ENCODE data around the gene PLEKHG4B.
"Not testable (repeated sequence)": the region's sequence is repeated elsewhere in the genome, so short reads cannot be mapped to it uniquely, and the experiment has no call there.

PLEKHG4B gene

DNA sequence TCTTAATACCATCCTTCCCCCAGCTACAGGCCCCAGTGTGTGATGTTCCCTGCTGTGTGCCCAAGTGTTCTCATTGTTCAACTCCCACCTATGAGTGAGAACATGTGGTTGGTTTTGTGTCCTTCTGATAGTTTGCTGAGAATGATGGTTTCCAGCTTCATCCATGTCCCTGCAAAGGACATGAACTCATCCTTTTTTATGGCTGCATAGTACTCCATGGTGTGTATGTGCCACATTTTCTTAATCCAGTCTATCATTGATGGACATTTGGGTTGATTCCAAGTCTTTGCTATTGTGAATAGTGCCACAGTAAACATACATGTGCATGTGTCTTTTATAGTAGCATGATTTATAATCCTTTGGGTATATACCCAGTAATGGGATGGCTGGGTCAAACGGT is 31.7 kb upstream of the PLEKHG4B start:
- peaks cover 64% of the 10 kb centered on the region for H3K27me3 Mint-ChIP-seq
- H3K9me3 Mint-ChIP-seq; DNase-seq; H3K36me3 Mint-ChIP-seq (ENCODE audit: low read depth); H3K4me3 Mint-ChIP-seq; H3K27ac Mint-ChIP-seq; H3K4me1 Mint-ChIP-seq (ENCODE audit: low read depth): not testable (repeated sequence)

DNA sequence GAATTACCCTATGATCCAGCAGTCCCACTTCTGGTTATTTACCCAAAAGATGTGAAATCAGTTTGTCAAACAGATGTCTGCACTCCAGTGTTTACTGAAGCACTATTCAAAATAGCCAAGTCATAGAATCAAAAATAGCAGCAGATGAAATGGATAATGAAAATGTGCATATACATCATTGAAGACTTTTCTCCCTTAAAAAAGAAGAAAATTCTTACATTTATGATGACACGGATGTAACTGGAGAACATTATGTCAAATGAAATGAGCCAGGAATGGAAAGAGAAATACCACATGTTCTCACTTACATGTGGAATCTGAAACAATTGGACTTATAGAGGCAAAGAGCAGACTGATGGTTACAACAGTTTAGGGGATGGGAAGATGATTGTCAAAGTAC is 21.5 kb upstream of the PLEKHG4B start:
- Mint-ChIP-seq H3K27ac (no peak overlapping the region), H3K4me3 (no peak overlapping the region), H3K9me3 (peaks cover 6% of the 10 kb centered on the region), H3K27me3 (peaks cover 42% of the 10 kb centered on the region), H3K4me1 (ENCODE audit: low read depth) (no peaks in the 10 kb centered on the region), H3K36me3 (ENCODE audit: low read depth) (no peaks in the 10 kb centered on the region)
- no peak for DNase-seq

- not testable (repeated sequence) for H3K9me3 Mint-ChIP-seq; H3K4me3 Mint-ChIP-seq; H3K36me3 Mint-ChIP-seq (ENCODE audit: low read depth); H3K4me1 Mint-ChIP-seq (ENCODE audit: low read depth); DNase-seq; H3K27ac Mint-ChIP-seq
- H3K27me3 Mint-ChIP-seq, result peaks cover 25% of the 10 kb centered on the region
Observed at GRCh38 chr5:72316-73180, 19.4 kb upstream of the PLEKHG4B start.

- H3K4me1 Mint-ChIP-seq (ENCODE audit: low read depth); H3K27ac Mint-ChIP-seq; H3K36me3 Mint-ChIP-seq (ENCODE audit: low read depth); H3K4me3 Mint-ChIP-seq; H3K9me3 Mint-ChIP-seq; DNase-seq: not testable (repeated sequence)
- peaks cover 20% of the 10 kb centered on the region for H3K27me3 Mint-ChIP-seq
Observed at GRCh38 chr5:73181-73447, 18.9 kb upstream of the PLEKHG4B start.

- no peak overlapping the region for H3K27ac Mint-ChIP-seq
- DNase-seq, result no peak
- no peaks in the 10 kb centered on the region for H3K36me3 Mint-ChIP-seq (ENCODE audit: low read depth)
- no peaks in the 10 kb centered on the region for H3K9me3 Mint-ChIP-seq
- H3K4me1 Mint-ChIP-seq (ENCODE audit: low read depth), result no peaks in the 10 kb centered on the region
- H3K4me3 Mint-ChIP-seq, result no peak overlapping the region
- H3K27me3 Mint-ChIP-seq, result peaks cover 13% of the 10 kb centered on the region
Observed at GRCh38 chr5:73768-74502, 18.0 kb upstream of the PLEKHG4B start.

GRCh38 chr5:74503-75109 is 17.4 kb upstream of the PLEKHG4B start:
- no peaks in the 10 kb centered on the region for H3K36me3 Mint-ChIP-seq (ENCODE audit: low read depth)
- DNase-seq, result no peak
- H3K27ac Mint-ChIP-seq, result no peak overlapping the region
- H3K27me3 Mint-ChIP-seq, result peaks cover 7% of the 10 kb centered on the region
- no peak overlapping the region for H3K4me3 Mint-ChIP-seq
- H3K9me3 Mint-ChIP-seq, result no peaks in the 10 kb centered on the region
- H3K4me1 Mint-ChIP-seq (ENCODE audit: low read depth), result no peaks in the 10 kb centered on the region

DNA sequence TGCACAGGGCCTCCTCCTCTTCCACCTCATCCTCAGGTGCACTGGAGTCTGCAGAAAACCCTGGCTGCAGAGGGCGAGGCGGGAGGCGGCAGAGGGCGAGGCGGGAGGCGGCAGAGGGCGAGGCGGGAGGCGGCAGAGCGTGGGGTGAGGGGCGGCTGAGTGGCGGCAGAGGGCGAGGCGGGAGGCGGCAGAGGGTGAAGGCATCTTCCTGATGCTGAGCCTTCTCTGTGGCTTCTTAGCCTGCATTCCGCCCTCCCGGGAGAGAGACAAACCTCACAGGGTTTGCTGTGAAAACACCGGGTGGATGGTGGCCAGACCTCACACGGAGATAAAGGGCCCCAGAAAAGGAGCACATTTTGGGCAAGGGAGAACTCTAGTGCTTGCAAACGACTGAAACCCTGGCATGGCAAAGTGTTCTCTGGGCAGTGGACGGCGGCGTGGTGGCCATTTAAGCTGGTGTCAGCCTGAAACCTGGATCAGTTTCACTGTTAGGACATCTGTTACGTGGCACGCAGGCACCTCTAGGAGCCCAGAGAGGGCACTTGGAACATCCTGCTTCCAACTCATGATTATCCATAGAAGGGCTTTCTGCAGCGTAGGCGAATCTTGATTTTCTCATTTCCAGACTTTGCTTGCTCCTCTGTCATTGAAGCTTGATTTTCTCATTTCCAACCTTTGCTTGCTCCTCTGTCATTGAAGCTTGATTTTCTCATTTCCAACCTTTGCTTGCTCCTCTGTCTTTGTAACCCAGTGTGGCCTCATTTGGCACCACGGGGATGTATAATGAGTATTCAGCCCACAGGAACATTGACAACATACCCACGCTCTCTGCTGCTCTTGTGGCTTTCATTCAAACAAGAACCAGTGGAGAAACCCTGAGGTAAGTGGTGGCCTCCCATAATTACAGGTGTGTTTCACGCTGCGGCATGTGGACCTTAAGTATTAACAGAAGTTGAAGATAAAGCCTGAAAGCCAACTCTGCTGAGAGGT is 16.3 kb upstream of the PLEKHG4B start:
- Mint-ChIP-seq H3K27ac (no peak overlapping the region), H3K9me3 (no peaks in the 10 kb centered on the region), H3K4me1 (ENCODE audit: low read depth) (no peaks in the 10 kb centered on the region), H3K36me3 (ENCODE audit: low read depth) (no peaks in the 10 kb centered on the region), H3K27me3 (peaks cover 7% of the 10 kb centered on the region), H3K4me3 (no peak overlapping the region)
- DNase-seq, result no peak

GRCh38 chr5:76358-77169 is 15.4 kb upstream of the PLEKHG4B start:
- Mint-ChIP-seq H3K4me3 (no peak overlapping the region), H3K36me3 (ENCODE audit: low read depth) (no peaks in the 10 kb centered on the region), H3K9me3 (no peaks in the 10 kb centered on the region), H3K4me1 (ENCODE audit: low read depth) (no peaks in the 10 kb centered on the region), H3K27me3 (peaks cover 11% of the 10 kb centered on the region), H3K27ac (no peak overlapping the region)
- DNase-seq, result no peak

DNA sequence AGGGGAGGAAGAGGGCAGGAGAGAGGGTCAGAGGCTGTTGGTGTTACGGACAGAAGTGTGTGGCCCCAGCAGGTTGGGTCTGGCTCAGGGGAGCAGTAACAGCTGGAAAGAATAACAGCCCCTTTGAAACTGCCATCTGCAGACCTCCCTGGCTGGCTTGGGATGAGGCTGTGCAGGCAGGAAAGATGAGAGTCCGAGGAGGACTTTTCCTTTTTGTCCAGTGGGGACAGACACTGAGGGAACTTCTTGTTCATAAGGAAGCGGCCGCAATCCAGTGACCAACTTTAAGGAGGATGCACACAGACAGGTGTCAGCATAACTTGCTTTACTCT is 14.8 kb upstream of the PLEKHG4B start:
- DNase-seq, result no peak
- no peak overlapping the region for H3K4me3 Mint-ChIP-seq
- no peaks in the 10 kb centered on the region for H3K36me3 Mint-ChIP-seq (ENCODE audit: low read depth)
- H3K4me1 Mint-ChIP-seq (ENCODE audit: low read depth), result no peaks in the 10 kb centered on the region
- H3K27me3 Mint-ChIP-seq, result peaks cover 15% of the 10 kb centered on the region
- no peak overlapping the region for H3K27ac Mint-ChIP-seq
- H3K9me3 Mint-ChIP-seq, result no peaks in the 10 kb centered on the region

DNA sequence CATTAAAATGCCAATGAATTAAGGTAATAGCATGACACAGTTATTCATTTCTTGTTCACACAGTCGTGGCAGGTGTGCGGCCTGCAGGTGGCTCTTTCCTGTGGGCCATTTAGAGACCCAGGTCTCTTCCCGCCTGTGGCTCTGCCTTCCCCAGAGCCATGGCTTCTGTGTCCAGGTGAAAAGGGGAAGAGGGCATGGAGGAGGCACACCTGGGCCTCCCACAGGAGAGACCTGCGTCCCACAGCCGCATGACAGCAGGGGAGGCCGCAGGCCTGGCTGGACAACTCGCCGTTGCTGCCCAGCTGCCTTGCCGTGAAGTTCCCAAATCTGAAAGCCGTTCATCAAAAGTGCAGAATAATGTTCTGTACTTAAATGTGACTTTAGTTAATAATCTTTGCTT is 14.4 kb upstream of the PLEKHG4B start:
- no peaks in the 10 kb centered on the region for H3K4me1 Mint-ChIP-seq (ENCODE audit: low read depth)
- no peak overlapping the region for H3K27ac Mint-ChIP-seq
- H3K27me3 Mint-ChIP-seq, result peaks cover 17% of the 10 kb centered on the region
- H3K4me3 Mint-ChIP-seq, result no peak overlapping the region
- no peaks in the 10 kb centered on the region for H3K9me3 Mint-ChIP-seq
- no peaks in the 10 kb centered on the region for H3K36me3 Mint-ChIP-seq (ENCODE audit: low read depth)
- no peak for DNase-seq

DNA sequence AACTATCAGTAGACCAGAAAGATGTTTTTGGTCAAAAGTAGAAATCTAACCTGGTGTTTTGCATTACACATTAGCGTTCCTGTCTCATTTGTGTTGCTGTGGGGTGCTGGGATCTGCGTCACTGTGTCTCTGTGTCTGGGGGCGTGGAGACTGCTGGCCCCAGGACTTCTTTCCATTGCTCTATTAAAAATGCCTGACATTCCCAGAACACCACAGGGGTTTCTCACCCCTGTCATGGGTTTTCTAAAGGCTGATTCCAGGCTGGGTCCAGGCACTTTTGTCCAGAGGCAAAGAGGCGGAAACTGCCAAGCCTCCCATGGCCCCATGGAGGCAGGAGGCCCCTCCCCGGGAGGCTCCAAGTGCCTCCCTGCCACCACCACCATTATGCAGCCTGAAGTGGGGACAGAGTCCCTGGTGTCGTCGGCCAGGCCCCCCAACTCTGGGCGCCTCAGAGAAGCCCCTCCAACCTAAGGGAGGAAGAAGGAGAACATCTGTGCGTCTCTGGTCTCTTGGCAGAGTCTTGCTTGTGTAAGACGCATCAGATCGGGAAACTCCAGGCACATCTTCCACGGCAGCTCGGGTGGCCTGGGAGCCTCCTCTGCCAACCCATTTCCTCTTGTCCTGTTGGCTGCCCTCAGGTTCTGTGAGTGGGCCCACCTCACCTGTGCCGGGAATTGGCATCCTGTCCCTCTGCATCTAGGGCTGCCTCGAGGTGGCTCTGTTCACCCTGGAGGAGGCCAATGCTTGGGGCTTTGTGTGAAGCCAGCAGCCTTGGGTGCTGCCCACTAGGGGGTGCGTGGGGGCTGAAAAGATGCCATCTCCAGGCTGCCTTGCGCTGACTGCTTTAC is 13.8 kb upstream of the PLEKHG4B start:
- Mint-ChIP-seq H3K36me3 (ENCODE audit: low read depth) (no peaks in the 10 kb centered on the region), H3K9me3 (no peaks in the 10 kb centered on the region), H3K4me3 (no peak overlapping the region), H3K4me1 (ENCODE audit: low read depth) (no peaks in the 10 kb centered on the region), H3K27me3 (peaks cover 22% of the 10 kb centered on the region), H3K27ac (no peak overlapping the region)
- DNase-seq, result no peak

DNA sequence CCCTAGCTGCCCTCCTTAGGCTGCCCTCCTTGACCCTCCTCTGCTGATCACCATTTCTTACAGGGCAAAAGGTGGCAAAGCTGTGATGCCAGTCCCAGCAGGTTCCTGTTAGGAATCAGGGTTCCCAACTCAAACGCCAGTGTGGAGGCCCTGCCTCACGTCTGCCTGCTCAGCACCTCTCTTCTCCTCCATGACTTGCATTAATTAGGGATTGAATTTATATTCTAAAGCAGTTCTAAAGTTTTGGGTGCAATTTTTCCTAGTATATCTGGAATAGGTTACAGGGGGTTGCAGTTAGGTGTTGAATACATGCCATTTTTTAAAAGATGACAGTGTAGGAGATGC is 13.2 kb upstream of the PLEKHG4B start:
- peaks cover 22% of the 10 kb centered on the region for H3K27me3 Mint-ChIP-seq
- no peaks in the 10 kb centered on the region for H3K4me1 Mint-ChIP-seq (ENCODE audit: low read depth)
- no peak overlapping the region for H3K4me3 Mint-ChIP-seq
- no peak overlapping the region for H3K27ac Mint-ChIP-seq
- H3K36me3 Mint-ChIP-seq (ENCODE audit: low read depth), result no peaks in the 10 kb centered on the region
- no peak for DNase-seq
- H3K9me3 Mint-ChIP-seq, result no peaks in the 10 kb centered on the region

GRCh38 chr5:79263-79662 is 12.7 kb upstream of the PLEKHG4B start:
- H3K27me3 Mint-ChIP-seq, result peaks cover 21% of the 10 kb centered on the region
- H3K27ac Mint-ChIP-seq, result no peak overlapping the region
- DNase-seq, result no peak
- H3K4me1 Mint-ChIP-seq (ENCODE audit: low read depth), result no peaks in the 10 kb centered on the region
- H3K9me3 Mint-ChIP-seq, result no peaks in the 10 kb centered on the region
- H3K36me3 Mint-ChIP-seq (ENCODE audit: low read depth), result no peaks in the 10 kb centered on the region
- H3K4me3 Mint-ChIP-seq, result no peak overlapping the region
